ENCODE results near the gene SMIM30.

The SMIM30 gene

GRCh38 chr7:113134025-113134424 lies 15.7 kb upstream of the SMIM30 start:
- H4K20me1 ChIP-seq (ENCODE audit: insufficient read depth, low read length), result no peaks in the 10 kb centered on the region
- H3K4me3 ChIP-seq (ENCODE audit: low read length), result no peak overlapping the region
- no peaks in the 10 kb centered on the region for H3K9me2 ChIP-seq (replicated peaks; ENCODE audit: insufficient read depth, low read length)
- H3K4me1 ChIP-seq (ENCODE audit: low read length), result no peaks in the 10 kb centered on the region
- H3K79me2 ChIP-seq (ENCODE audit: low read length), result no peaks in the 10 kb centered on the region
- no peaks in the 10 kb centered on the region for H3F3A ChIP-seq (ENCODE audit: insufficient read depth, low read length)
- H2AFZ ChIP-seq (ENCODE audit: low read length), result no peak overlapping the region
- no peak overlapping the region for H3K27ac ChIP-seq (ENCODE audit: low read length)
- no peak overlapping the region for H3K4me2 ChIP-seq (ENCODE audit: low read depth, low read length)
- H3K27me3 ChIP-seq (replicated peaks; ENCODE audit: insufficient read depth, low read length), result no peaks in the 10 kb centered on the region
- no peak overlapping the region for H3K9ac ChIP-seq (ENCODE audit: low read length)
- no peak for TF ChIP-seq CTCF (IDR thresholded peaks at IDR 0.05; ENCODE audit: low read length)
- no peak for TF ChIP-seq EZH2 (optimal IDR thresholded peaks at IDR 0.05; ENCODE audit: low read depth, low read length)
- no peak for TF ChIP-seq EZH2phosphoT487 (IDR thresholded peaks at IDR 0.05; ENCODE audit: low read length)
- no peaks in the 10 kb centered on the region for H3K9me3 ChIP-seq (replicated peaks; ENCODE audit: insufficient read depth, low read length)
- no peak for DNase-seq
- H3K36me3 ChIP-seq (replicated peaks; ENCODE audit: insufficient read depth, low read length), result no peaks in the 10 kb centered on the region

DNA sequence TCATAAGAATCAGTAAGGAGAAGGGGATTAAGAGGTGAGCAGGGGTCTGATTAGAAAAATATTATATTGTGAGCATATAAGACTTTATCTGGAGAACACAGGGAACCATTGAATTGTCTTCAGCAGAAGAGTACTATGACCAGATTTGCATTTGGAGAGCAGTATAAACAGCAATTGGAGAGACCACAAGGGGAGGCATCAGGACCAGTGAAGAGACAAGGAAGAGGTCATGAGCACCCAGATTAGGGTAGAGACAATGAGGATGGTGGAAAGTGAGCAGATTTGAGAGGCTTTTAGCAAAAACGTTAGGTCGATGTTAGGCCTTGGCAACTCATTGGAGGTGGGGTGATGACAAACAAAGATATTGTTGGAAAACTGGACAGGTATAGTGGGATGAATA lies 13.0 kb upstream of the SMIM30 start:
- no peak overlapping the region for H2AFZ ChIP-seq (ENCODE audit: low read length)

DNA sequence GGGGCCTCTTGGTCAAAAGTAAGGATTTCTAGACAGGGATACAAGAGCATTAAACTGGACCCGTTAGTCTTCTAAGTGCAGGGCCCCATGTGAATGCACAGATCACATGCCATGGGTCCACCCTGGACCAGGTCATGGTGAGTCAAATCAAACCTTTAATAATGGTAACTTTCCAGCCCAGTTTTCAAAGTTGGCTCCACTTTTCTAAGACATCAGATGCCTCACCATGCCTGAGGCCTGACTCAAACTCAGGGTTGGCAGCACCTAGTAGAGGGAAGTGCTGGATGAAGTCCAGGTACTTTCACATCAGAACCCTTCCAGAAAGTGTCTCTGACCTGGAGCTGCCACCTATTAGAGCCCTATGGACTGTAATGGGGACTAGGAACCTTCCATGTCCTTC lies 9.7 kb upstream of the SMIM30 start:
- no peaks in the 10 kb centered on the region for H4K20me1 ChIP-seq (ENCODE audit: insufficient read depth, low read length)

More for the DNA sequence above, 13.0 kb upstream of the SMIM30 start:
- Histone ChIP-seq H3K36me3 (replicated peaks; ENCODE audit: insufficient read depth, low read length) (no peaks in the 10 kb centered on the region), H3K4me2 (ENCODE audit: low read depth, low read length) (no peak overlapping the region), H3K9me3 (replicated peaks; ENCODE audit: insufficient read depth, low read length) (no peaks in the 10 kb centered on the region), H3K4me3 (ENCODE audit: low read length) (no peak overlapping the region), H3K9ac (ENCODE audit: low read length) (no peak overlapping the region), H3K27ac (ENCODE audit: low read length) (no peak overlapping the region), H3K27me3 (replicated peaks; ENCODE audit: insufficient read depth, low read length) (no peaks in the 10 kb centered on the region), H3F3A (ENCODE audit: insufficient read depth, low read length) (no peaks in the 10 kb centered on the region), H3K9me2 (replicated peaks; ENCODE audit: insufficient read depth, low read length) (no peaks in the 10 kb centered on the region), H3K79me2 (ENCODE audit: low read length) (no peaks in the 10 kb centered on the region), H4K20me1 (ENCODE audit: insufficient read depth, low read length) (no peaks in the 10 kb centered on the region), H3K4me1 (ENCODE audit: low read length) (no peaks in the 10 kb centered on the region)
- TF ChIP-seq EZH2 (optimal IDR thresholded peaks at IDR 0.05; ENCODE audit: low read depth, low read length), result no peak
- no peak for TF ChIP-seq EZH2phosphoT487 (IDR thresholded peaks at IDR 0.05; ENCODE audit: low read length)
- no peak for TF ChIP-seq CTCF (IDR thresholded peaks at IDR 0.05; ENCODE audit: low read length)
- DNase-seq, result no peak

More for the DNA sequence above, 9.7 kb upstream of the SMIM30 start:
- Histone ChIP-seq H3F3A (ENCODE audit: insufficient read depth, low read length) (no peaks in the 10 kb centered on the region), H3K4me3 (ENCODE audit: low read length) (no peak overlapping the region), H3K36me3 (replicated peaks; ENCODE audit: insufficient read depth, low read length) (no peaks in the 10 kb centered on the region), H3K9me3 (replicated peaks; ENCODE audit: insufficient read depth, low read length) (no peaks in the 10 kb centered on the region), H3K9ac (ENCODE audit: low read length) (no peak overlapping the region), H3K27me3 (replicated peaks; ENCODE audit: insufficient read depth, low read length) (no peaks in the 10 kb centered on the region), H3K79me2 (ENCODE audit: low read length) (no peaks in the 10 kb centered on the region), H3K9me2 (replicated peaks; ENCODE audit: insufficient read depth, low read length) (no peaks in the 10 kb centered on the region), H3K4me2 (ENCODE audit: low read depth, low read length) (no peak overlapping the region), H3K27ac (ENCODE audit: low read length) (no peak overlapping the region), H2AFZ (ENCODE audit: low read length) (no peak overlapping the region), H3K4me1 (ENCODE audit: low read length) (no peaks in the 10 kb centered on the region)
- DNase-seq, result no peak
- no peak for TF ChIP-seq EZH2 (optimal IDR thresholded peaks at IDR 0.05; ENCODE audit: low read depth, low read length)
- no peak for TF ChIP-seq EZH2phosphoT487 (IDR thresholded peaks at IDR 0.05; ENCODE audit: low read length)
- TF ChIP-seq CTCF (IDR thresholded peaks at IDR 0.05; ENCODE audit: low read length), result no peak
